AG08396 (cell line): ENCODE measurements around the gene KRTAP3-2.

ENCODE experiments used
- DNase-seq: peaks from one replicate; pipeline ENCODE4 v3.0.0; 2012; ENCODE audit warnings: low spot score, mixed read lengths

The KRTAP3-2 gene

DNA sequence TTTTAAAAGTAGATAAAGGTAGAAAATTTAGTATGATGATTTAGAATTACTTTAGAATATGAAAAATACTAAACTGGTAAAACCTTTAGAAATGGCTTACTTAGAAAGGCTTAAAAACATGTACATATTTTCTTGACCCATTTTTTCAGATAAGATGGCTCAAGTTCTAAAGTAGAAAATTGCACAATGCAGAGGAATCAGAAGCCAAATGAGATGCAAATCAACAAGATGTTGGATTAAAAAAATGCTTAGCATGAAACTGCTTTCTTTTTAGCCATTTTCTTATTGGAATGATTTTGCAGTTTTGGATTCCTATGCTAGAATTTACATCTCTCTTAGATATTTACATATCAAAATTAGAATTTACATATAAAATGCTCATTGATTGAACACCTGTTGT is 10.7 kb upstream of the KRTAP3-2 start:
- DNase-seq = no peak

GRCh38 chr17:41009936-41010335 is 10.2 kb upstream of the KRTAP3-2 start:
- DNase-seq = no peak

DNA sequence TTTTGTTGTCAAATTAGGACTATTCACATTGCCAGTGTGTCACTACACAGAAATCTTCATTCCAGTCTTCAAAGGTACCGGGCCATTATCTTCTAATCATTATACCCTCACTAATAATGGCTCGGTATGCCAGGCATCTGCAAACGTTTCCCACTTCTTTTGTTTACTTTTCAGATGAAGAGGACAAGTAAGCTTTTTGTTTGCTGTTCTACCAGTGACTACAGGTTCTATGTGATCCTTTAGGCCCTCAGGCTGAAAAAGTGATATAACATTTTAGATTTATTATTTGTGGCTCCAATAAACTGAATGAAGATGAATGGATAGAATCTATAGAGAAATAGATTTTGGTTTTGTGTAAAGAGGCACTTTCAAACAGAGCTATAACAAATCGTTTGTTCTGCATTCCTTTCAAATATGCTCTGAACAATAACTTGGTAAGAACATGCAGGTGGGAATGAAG is 9.6 kb upstream of the KRTAP3-2 start:
- DNase-seq = no peak

DNA sequence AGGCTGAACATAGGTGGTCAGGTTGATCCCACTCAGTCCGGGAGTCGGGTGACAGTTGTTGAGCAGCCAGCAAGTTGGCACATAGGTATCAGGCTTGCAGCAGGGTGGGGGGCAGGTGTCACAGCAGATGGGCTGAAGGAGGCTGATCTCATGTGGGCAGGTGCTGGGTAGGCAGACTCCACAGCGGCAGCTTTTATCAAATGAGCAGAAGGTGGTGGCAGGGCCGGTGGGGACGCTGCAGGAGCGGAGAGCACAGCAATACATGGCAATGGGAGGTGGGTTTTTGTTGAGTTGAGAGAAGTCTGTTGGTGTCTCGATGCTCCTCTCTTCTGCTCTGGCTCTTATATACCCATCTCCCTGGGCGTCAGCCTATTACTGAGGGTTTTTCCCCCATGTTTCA is 9.1 kb upstream of the KRTAP3-2 start, which contains the start of gene KRTAP3-1:
Gene KRTAP3-1 (minus strand): TSS at position 318 of the 400 bp plus-strand sequence. CDS start 54 bp downstream, at position 264.
- DNase-seq = no peak

DNA sequence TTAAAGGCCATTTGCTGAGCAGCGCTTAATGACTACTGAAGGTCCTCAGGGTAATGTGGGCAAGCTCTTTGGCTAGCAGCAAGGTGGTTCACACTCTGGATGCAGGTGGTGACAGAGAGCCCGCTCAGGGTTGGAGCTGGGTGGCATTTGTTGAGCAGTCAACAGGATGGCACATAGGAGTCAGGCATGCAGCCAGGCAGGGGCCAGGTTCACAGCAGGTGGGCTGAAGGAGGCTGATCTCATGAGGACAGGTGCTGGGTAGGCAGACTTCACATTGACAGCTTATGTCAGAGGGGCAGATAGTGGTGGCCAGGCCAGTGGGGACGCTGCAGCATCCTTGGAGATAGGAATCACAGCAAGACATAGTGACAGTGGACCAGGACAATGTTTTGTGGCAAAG is 4.7 kb upstream of the KRTAP3-2 start:
- no peak for DNase-seq

- no peak for DNase-seq
Observed at GRCh38 chr17:41003926-41004325, 4.2 kb upstream of the KRTAP3-2 start.

DNA sequence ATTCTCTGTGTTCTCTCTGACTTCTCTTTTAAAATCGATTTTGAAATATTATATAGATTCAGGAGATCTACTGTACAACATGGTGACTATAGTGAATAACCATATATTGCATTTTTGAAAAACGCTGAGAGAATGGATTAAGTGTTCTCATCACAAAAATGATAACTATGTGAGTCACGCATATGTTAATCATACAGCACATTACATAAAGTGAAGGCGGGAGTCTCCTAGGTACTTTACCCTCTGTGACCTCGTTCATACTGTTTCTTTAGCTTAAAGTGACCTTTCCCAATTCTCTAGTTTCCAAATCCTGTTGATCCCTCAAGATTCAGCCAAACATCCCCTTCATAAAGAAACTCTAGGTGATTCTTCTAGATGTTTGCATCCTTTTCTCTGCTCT is 3.1 kb upstream of the KRTAP3-2 start:
- no peak for DNase-seq

DNA sequence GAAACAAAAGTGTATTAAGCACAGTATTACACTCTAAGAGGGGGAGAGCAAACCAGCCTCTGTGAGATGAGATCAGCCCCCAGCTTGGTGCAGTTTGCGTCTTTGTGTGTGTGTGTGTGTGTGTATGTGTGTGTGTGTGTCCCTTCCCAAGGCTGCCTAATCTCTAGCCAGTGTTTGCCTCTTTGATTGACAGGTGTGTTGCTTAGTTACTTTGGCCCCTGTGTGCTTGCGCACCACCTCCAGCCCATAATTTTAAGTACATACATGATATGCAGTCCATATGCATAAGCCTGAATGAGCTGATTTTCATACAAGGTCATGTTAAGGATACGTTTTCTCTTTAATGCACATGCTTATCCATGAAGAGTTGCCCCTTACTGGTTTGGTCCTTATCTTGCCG is 2.1 kb upstream of the KRTAP3-2 start:
- DNase-seq = no peak

DNA sequence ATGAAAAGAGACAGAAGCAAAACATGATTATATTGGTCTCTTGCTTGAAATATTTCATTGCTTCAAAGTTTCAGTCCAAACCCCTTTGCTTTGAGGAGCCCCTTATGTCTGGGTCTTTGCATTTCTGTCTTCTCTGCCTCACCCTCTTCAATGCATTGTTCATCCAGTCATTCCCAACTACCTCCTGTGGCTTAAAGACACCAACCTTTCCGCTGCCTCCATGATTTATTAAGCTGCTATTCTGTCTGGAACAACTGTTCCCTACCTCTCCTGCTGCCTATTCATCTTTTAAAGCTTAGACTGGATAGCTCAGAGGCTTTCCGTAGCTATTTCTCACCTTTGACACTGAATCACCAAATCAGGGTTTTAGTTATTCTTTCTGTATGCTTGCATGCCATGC is 2.3 kb downstream of the KRTAP3-2 start:
- DNase-seq = no peak

DNA sequence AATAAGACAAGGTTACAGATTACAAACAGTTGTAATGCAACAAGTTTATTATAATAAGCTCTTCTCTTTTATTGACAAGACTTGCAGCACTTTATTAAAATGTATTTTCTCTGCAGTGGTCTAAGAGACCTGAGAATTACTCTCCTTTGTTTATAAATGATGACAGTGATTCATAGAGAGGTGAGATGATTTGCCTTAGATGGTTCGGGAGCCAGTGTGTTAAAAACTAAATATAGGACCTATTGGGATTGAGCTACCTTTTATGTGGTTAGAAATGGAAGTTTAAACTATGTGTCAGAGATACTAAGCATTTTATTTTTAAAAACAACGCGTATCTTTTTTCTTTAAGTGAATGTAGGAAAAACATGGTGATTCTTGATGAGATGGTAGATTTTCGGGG is 2.9 kb downstream of the KRTAP3-2 start:
- DNase-seq = no peak

DNA sequence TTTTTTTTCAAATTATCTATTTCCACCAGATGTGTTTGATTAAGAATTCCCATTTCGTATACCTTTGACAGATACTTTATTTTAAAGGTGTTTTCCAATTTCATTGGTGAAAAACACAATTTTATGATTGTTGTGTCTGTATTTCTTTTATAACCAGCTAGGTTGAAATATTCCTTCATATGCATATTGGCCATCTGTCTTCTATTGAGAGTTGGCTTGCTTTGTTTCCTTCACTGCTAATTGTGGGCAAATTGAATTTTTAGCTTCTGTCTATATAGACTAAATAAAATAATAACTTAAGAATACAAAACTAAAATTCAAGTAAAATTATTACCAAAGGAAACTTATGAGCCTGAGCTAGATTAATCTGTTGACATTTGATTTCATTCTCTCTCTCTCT is 4.6 kb downstream of the KRTAP3-2 start:
- no peak for DNase-seq

- no peak for DNase-seq
Observed at GRCh38 chr17:40993839-40994238, 5.9 kb downstream of the KRTAP3-2 start, which contains the start of gene KRTAP3-3. Gene KRTAP3-3, minus strand, starts transcription at chr17:40994164. Its CDS starts 67 bp downstream, at chr17:40994097.

DNA sequence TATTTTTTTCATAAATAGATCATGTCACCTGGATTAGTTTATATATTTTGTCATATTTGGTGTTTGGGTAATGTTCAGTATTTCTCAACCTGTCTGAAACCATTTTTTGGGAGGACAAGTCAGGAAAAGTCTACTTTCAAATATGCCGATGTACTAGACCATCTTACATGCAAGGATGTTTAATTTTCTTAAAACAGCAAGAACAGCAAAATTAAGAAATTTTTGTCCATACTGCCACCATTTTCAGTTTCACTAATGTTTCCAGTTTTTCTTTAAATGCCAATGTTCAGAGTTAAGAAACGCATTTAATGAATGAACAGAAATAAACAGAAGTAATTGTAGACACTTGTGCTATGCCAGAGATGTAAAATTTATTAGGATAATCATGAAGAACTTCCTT is 6.6 kb downstream of the KRTAP3-2 start:
- DNase-seq = no peak

- no peak for DNase-seq
Observed at GRCh38 chr17:40992666-40993065, 7.0 kb downstream of the KRTAP3-2 start.

- no peak for DNase-seq
Observed at GRCh38 chr17:40986920-40987319, 12.8 kb downstream of the KRTAP3-2 start.

DNA sequence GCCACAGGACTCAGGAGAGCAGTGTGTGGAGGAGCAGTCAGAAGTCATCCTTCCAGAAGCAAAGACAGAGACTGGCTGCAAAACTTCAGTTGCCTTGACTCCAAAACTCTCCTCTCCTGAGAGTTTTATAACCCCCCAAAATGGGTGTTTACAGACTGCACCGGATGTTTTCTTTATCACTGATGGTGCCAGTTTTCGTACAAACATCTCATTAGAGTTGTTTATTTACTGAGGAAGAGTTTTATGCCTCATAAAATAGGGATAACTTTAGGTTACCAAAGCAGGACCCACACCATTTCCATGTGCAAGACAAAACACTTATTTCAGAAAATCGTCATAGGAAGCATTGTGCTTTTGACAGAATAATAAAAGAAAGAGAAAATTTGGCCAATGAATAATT is 15.5 kb downstream of the KRTAP3-2 start, which contains the start of gene KRT40:
Gene KRT40 (minus strand): TSS at position 101 of the 400 bp plus-strand sequence. CDS start 53 bp downstream, at position 48.
- DNase-seq = no peak

- DNase-seq = no peak
Observed at GRCh38 chr17:40981115-40981514, 18.6 kb downstream of the KRTAP3-2 start.

- DNase-seq = peak; percentile 64
Observed at GRCh38 chr17:40980596-40980995, 19.1 kb downstream of the KRTAP3-2 start.

GRCh38 chr17:40980117-40980516 is 19.6 kb downstream of the KRTAP3-2 start:
- no peak for DNase-seq

- no peak for DNase-seq
Observed at GRCh38 chr17:40978575-40979151, 21.0 kb downstream of the KRTAP3-2 start.

GRCh38 chr17:40975516-40975915 is 24.2 kb downstream of the KRTAP3-2 start:
- no peak for DNase-seq

- DNase-seq = no peak
Observed at GRCh38 chr17:40974366-40974765, 25.3 kb downstream of the KRTAP3-2 start.

GRCh38 chr17:40967582-40967981 is 32.1 kb downstream of the KRTAP3-2 start:
- DNase-seq = no peak

- DNase-seq = no peak
Observed at GRCh38 chr17:40966848-40967247, 32.9 kb downstream of the KRTAP3-2 start, which contains the start of gene KRT39. Gene KRT39, minus strand, starts transcription at chr17:40966948. Its CDS starts 92 bp downstream, at chr17:40966856.
